GM21360 (cell line): ENCODE measurements around the gene URB2.
"Not testable (repeated sequence)": the region's sequence is repeated elsewhere in the genome, so short reads cannot be mapped to it uniquely, and the experiment has no call there.

ENCODE experiments used
- ATAC-seq: cut with Tn5 transposase; IDR thresholded peaks from one replicate; pipeline ENCODE4 v1.9.1; 2021; ENCODE audit warnings: mild to moderate bottlenecking, moderate library complexity; ENCODE audit not compliant: unreplicated experiment

URB2 gene

GRCh38 chr1:229689904-229690303 is 63.9 kb downstream of the URB2 start:
- no peak for ATAC-seq

GRCh38 chr1:229690662-229691061 is 64.6 kb downstream of the URB2 start:
- no peak for ATAC-seq

- ATAC-seq: no peak
These were observed 65.3 kb downstream of the URB2 start for GRCh38 chr1:229691362-229691761.

- ATAC-seq: peak; percentile 48
These were observed 67.3 kb downstream of the URB2 start for GRCh38 chr1:229693129-229693900.

- no peak for ATAC-seq
These were observed 68.1 kb downstream of the URB2 start for GRCh38 chr1:229694053-229694693.

GRCh38 chr1:229696385-229696784 is 70.3 kb downstream of the URB2 start:
- no peak for ATAC-seq

- ATAC-seq: no peak
These were observed 73.7 kb downstream of the URB2 start for GRCh38 chr1:229699613-229700267.

GRCh38 chr1:229704157-229704556 is 78.1 kb downstream of the URB2 start:
- no peak for ATAC-seq

GRCh38 chr1:229705152-229705551 is 79.1 kb downstream of the URB2 start:
- not testable (repeated sequence) for ATAC-seq

- not testable (repeated sequence) for ATAC-seq
These were observed 81.1 kb downstream of the URB2 start for GRCh38 chr1:229707127-229707526.

GRCh38 chr1:229709500-229710013 is 83.5 kb downstream of the URB2 start:
- ATAC-seq: no peak
